Stimulated activated CD8-positive, alpha-beta memory T cell treated with anti-CD3 and anti-CD28 coated beads, Interleukin-2, amount 100 ng/mL, for 48 hours (primary cell): ENCODE measurements around the gene ZCCHC14.

Experiments used
- DNase-seq, 2 donors: peaks; one replicate each; pipeline ENCODE4 v3.0.0-alpha.2; 2020; ENCODE audit warnings: low read depth in 2 of 2

The ZCCHC14 gene

GRCh38 chr16:87432330-87432915, 60.4 kb downstream of the ZCCHC14 start:
- no peak for DNase-seq

GRCh38 chr16:87431926-87432325, 60.9 kb downstream of the ZCCHC14 start:
- no peak for DNase-seq

- no peak for DNase-seq
Observed at GRCh38 chr16:87426423-87427215, 66.2 kb downstream of the ZCCHC14 start.

GRCh38 chr16:87425941-87426340, 66.9 kb downstream of the ZCCHC14 start:
- no peak for DNase-seq

- no peak for DNase-seq
Observed at GRCh38 chr16:87424266-87424665, 68.6 kb downstream of the ZCCHC14 start.

- DNase-seq: no peak
Observed at GRCh38 chr16:87423429-87423828, 69.4 kb downstream of the ZCCHC14 start.

GRCh38 chr16:87422106-87422505, 70.7 kb downstream of the ZCCHC14 start:
- DNase-seq: no peak

- no peak for DNase-seq
Observed at GRCh38 chr16:87421003-87421912, 71.6 kb downstream of the ZCCHC14 start.

GRCh38 chr16:87420026-87421002, 72.5 kb downstream of the ZCCHC14 start:
- no peak for DNase-seq

- no peak for DNase-seq
Observed at GRCh38 chr16:87418644-87419043, 74.2 kb downstream of the ZCCHC14 start.

GRCh38 chr16:87418216-87418615, 74.6 kb downstream of the ZCCHC14 start:
- no peak for DNase-seq

GRCh38 chr16:87417528-87417910, 75.3 kb downstream of the ZCCHC14 start:
- no peak for DNase-seq

GRCh38 chr16:87416826-87417527, 75.8 kb downstream of the ZCCHC14 start:
- no peak for DNase-seq

GRCh38 chr16:87415441-87415840, 77.4 kb downstream of the ZCCHC14 start:
- no peak for DNase-seq

GRCh38 chr16:87414251-87414680, 78.6 kb downstream of the ZCCHC14 start:
- no peak for DNase-seq

GRCh38 chr16:87412996-87413421, 79.8 kb downstream of the ZCCHC14 start:
- DNase-seq: no peak

- DNase-seq: no peak
Observed at GRCh38 chr16:87412371-87412995, 80.3 kb downstream of the ZCCHC14 start.

- DNase-seq: no peak
Observed at GRCh38 chr16:87411375-87412271, 81.2 kb downstream of the ZCCHC14 start.

- DNase-seq: no peak
Observed at GRCh38 chr16:87410968-87411367, 81.9 kb downstream of the ZCCHC14 start.
